HG03439 (cell line): ENCODE measurements around the gene KANSL1.
"Not testable (repeated sequence)": the region's sequence is repeated elsewhere in the genome, so short reads cannot be mapped to it uniquely, and the experiment has no call there.

Experiments used
- ATAC-seq: cut with Tn5 transposase; IDR thresholded peaks from one replicate; pipeline ENCODE4 v1.9.1; 2021; ENCODE audit warnings: mild to moderate bottlenecking, moderate library complexity; ENCODE audit not compliant: unreplicated experiment

Gene KANSL1

GRCh38 chr17:46193151-46193625, at the start of gene KANSL1:
KANSL1 (minus strand) TSS chr17:46193429; CDS start chr17:46172143, 21,286 bp downstream.
- peak; percentile 65 for ATAC-seq

GRCh38 chr17:46231359-46231758, 38.1 kb upstream of the KANSL1 start:
- not testable (repeated sequence) for ATAC-seq

- ATAC-seq, result peak; percentile 97
Observed at GRCh38 chr17:46225274-46225794, 32.1 kb upstream of the KANSL1 start.

- ATAC-seq, result peak; percentile 47
Observed at GRCh38 chr17:46224864-46225263, 31.6 kb upstream of the KANSL1 start.

- not testable (repeated sequence) for ATAC-seq
Observed at GRCh38 chr17:46223041-46223440, 29.8 kb upstream of the KANSL1 start.

GRCh38 chr17:46216682-46217081, 23.5 kb upstream of the KANSL1 start:
- ATAC-seq, result no peak

GRCh38 chr17:46212634-46213435, 19.6 kb upstream of the KANSL1 start:
- no peak for ATAC-seq

- no peak for ATAC-seq
Observed at GRCh38 chr17:46208997-46209396, 15.8 kb upstream of the KANSL1 start.

- no peak for ATAC-seq
Observed at GRCh38 chr17:46205975-46206374, 12.7 kb upstream of the KANSL1 start.

GRCh38 chr17:46202424-46202823, 9.2 kb upstream of the KANSL1 start:
- no peak for ATAC-seq

GRCh38 chr17:46201491-46201890, 8.3 kb upstream of the KANSL1 start:
- no peak for ATAC-seq

- no peak for ATAC-seq
Observed at GRCh38 chr17:46200197-46200596, 7.0 kb upstream of the KANSL1 start.

- ATAC-seq, result no peak
Observed at GRCh38 chr17:46199379-46199778, 6.2 kb upstream of the KANSL1 start.

- no peak for ATAC-seq
Observed at GRCh38 chr17:46198233-46198632, 5.0 kb upstream of the KANSL1 start.

- no peak for ATAC-seq
Observed at GRCh38 chr17:46197530-46197929, 4.3 kb upstream of the KANSL1 start.

- ATAC-seq, result no peak
Observed at GRCh38 chr17:46195939-46196716, 2.9 kb upstream of the KANSL1 start.

- ATAC-seq, result no peak
Observed at GRCh38 chr17:46195217-46195855, 2.1 kb upstream of the KANSL1 start.

- ATAC-seq, result no peak
Observed at GRCh38 chr17:46194393-46195216, 1.4 kb upstream of the KANSL1 start.

GRCh38 chr17:46193626-46194392, 580 bp upstream of the KANSL1 start:
- ATAC-seq, result peak; percentile 68
